Spinal cord (tissue), 10 donors: Measurements from ENCODE around the gene NOC2L. TPM values are rescaled to one million over a fixed set of nuclear protein-coding genes. Genes with fewer than 3 reads are reported as not detected.

ENCODE experiments used
- DNase-seq, 6 donors: peaks; one replicate each; pipeline versions ENCODE4 v3.0.0 to v3.0.0-alpha.2; 2013 to 2015; ENCODE audit warnings: low spot score in 6 of 6, low read depth in 4 of 6
- H3K27ac ChIP-seq: one replicate; pipeline ENCODE4 v1.5.1; 2013; ENCODE audit warnings: low read depth, low read length, control low read depth
- H3K27me3 ChIP-seq: one replicate; pipeline ENCODE4 v1.6.1; 2013; ENCODE audit warnings: low read length; ENCODE audit not compliant: control insufficient read depth, insufficient read depth
- H3K36me3 ChIP-seq: one replicate; pipeline ENCODE4 v1.6.1; 2013; ENCODE audit warnings: low read length; ENCODE audit not compliant: control insufficient read depth, insufficient read depth
- H3K4me1 ChIP-seq: one replicate; pipeline ENCODE4 v1.6.1; 2013; ENCODE audit warnings: low read length; ENCODE audit not compliant: control insufficient read depth, insufficient read depth
- H3K4me3 ChIP-seq: one replicate; pipeline ENCODE4 v1.5.1; 2013; ENCODE audit warnings: low read depth, low read length, control low read depth
- H3K9me3 ChIP-seq: one replicate; pipeline ENCODE4 v1.6.1; 2013; ENCODE audit warnings: low read length; ENCODE audit not compliant: control insufficient read depth, insufficient read depth
- WGBS: methylation state at CpG from one replicate; pipeline ENCODE4 v1.1.5; 2013; ENCODE audit warnings: missing lambda C conversion rate; ENCODE audit not compliant: insufficient coverage; 5-methylcytosine and 5-hydroxymethylcytosine counted together
- polyA plus RNA-seq, 2 donors: library from polyadenylated mRNA; unstranded; fragments of 120-200 nt; gene quantifications; one replicate each; pipeline ENCODE4 v1.2.1, GENCODE V29; 2013; ENCODE audit not compliant: insufficient read length in 2 of 2
- total RNA-seq, 2 donors: library from RNA; depleted of rRNA in 1 of 2; stranded (reverse); fragments of 120-200 nt in 1 of 2; fragments of >200 nt in 1 of 2; gene quantifications; one replicate each; pipeline versions ENCODE4 v1.2.3 to v1.2.4, GENCODE V29; 2013 to 2014
- donor health status: healthy.

The NOC2L gene
- total and polyA plus RNA-seq, 4 donors = 33.1 to 68.5 (median 55.9) TPM

DNA sequence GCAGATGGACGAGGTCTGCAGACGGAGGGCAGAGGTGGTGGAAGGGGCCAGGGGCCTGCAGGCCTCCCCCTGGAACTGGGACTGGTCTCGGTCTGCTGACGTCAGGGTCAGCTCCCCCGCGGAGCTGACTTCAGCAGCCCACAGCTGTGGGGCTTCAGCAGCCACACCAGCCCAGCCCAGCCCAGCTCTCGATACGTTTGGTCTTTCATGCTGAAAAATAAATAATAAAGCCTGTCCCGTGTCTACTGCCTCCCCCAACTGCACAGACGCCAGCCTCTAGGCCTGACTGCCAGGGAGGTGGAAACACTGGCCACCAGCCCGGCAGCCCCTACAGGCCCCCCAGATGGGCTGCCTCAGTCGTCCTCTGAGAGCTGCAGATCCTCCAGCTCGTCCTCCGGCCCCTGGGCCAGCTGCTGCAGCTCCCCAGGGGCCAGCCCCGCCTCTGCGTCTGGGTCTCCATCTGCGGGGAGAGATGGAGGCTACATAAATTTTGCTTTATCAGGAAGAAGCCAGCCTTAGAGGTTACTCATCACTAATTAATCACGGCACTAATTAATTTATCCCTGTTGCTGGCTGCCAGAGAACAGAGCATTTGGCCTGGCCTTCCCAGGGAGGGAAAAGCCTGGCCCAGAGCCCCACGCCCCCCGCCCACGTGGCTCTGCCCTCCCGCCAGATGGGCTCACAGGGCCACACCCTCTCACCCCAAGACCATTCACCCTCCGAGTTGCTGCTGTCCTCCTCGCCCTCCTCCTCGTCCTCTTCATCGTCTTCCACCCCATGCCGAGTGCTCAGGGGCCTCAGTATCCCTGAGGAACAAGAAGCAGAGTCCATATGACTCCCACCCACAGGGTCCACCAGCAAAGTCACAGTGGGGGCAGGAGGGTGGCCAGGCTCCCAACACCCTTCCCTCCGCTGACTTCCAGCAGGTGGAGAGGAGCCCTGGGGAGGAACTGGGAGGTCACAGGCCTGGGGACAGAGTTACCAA is 14.4 kb downstream of the NOC2L start:
- DNase-seq = peak in 1 of 6 donors; percentile 54
- 44% methylated on average over 25 of the region's 28 CpGs for WGBS
- Histone ChIP-seq H3K4me1 (peaks cover 49% of the 10 kb centered on the region), H3K9me3 (no peaks in the 10 kb centered on the region), H3K27ac (peak overlapping the region; percentile 40), H3K4me3 (no peak overlapping the region), H3K27me3 (peaks cover 29% of the 10 kb centered on the region), H3K36me3 (peaks cover 70% of the 10 kb centered on the region)

- H3K4me1 ChIP-seq = peaks cover 58% of the 10 kb centered on the region
- no peak for DNase-seq
- no peaks in the 10 kb centered on the region for H3K9me3 ChIP-seq
- H3K27me3 ChIP-seq = peaks cover 37% of the 10 kb centered on the region
- 78% methylated on average over 22 of the region's 27 CpGs for WGBS
- H3K36me3 ChIP-seq = peaks cover 66% of the 10 kb centered on the region
- H3K4me3 ChIP-seq = no peak overlapping the region
- H3K27ac ChIP-seq = peak overlapping the region; percentile 40
Observed at GRCh38 chr1:943545-944340, 15.3 kb downstream of the NOC2L start.

DNA sequence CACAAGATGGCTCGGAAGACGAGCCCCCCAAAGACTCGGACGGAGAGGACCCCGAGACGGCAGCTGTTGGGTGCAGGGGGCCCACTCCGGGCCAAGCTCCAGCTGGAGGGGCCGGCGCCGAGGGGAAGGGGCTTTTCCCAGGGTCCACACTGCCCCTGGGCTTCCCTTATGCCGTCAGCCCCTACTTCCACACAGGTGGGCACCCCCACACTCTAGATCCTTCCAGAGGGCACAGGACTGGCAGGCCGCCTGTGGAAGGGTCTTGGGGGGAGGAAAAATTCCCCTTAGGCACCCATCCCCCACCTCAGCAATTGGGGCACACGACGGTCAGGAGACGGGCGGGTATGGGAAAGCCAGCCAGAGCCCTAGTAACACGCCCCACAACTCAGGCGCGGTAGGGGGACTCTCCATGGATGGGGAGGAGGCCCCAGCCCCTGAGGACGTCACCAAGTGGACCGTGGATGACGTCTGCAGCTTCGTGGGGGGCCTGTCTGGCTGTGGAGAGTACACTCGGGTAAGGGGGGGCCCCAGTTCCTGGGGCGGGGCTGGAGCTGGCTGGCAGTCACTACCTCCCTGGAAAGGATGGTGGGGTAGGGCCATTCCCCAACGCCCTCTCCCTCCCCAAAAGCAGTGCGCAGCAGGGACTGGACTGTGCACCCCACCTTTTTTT is 16.1 kb downstream of the NOC2L start:
- 6% methylated on average over 15 of the region's 27 CpGs for WGBS
- H3K27ac ChIP-seq = no peak overlapping the region
- H3K9me3 ChIP-seq = no peaks in the 10 kb centered on the region
- H3K27me3 ChIP-seq = peaks cover 41% of the 10 kb centered on the region
- no peak overlapping the region for H3K4me3 ChIP-seq
- H3K4me1 ChIP-seq = peaks cover 62% of the 10 kb centered on the region
- no peak for DNase-seq
- peaks cover 63% of the 10 kb centered on the region for H3K36me3 ChIP-seq

GRCh38 chr1:942411-942821 is 16.6 kb downstream of the NOC2L start:
- peaks cover 41% of the 10 kb centered on the region for H3K27me3 ChIP-seq
- H3K4me3 ChIP-seq = no peak overlapping the region

DNA sequence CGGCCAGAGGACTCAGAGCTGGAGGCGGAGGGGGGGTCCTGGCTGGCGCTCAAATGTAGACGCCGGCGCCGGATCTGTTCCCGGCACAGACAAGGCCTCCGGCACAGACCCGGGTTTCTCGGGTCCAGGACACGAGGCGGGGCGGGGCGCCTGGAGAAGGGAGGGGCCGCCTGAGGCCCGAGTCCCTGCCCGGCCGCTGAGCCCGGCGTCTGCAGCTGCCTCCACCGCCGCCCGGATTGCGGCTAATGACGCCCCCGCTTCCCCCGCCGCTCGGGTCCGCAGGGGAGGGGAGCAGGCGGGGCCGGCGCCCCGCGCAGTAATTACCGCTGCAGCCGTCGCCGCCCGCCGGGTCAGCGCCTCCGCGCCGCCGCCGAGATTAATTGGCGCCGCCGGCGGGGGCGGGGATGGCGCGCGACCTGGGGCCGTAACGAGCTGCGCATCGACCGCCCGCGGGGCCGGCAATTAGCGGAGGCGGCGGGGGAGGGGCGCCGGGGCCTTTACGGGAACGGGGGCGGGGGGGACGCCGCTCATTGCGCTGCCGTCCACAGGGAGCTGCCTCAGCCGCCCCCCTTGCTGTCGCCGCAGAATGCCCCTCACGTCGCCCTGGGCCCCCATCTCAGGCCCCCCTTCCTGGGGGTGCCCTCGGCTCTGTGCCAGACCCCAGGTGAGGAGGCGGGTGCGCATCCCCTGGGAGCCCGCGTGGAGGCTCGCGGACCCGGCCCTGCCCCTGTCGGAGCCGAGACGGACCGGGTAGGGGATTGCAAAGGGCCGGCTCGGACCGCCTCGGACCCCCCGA is 17.3 kb downstream of the NOC2L start:
- Histone ChIP-seq H3K27me3 (peaks cover 44% of the 10 kb centered on the region), H3K27ac (peak overlapping the region; percentile 29), H3K4me1 (peaks cover 62% of the 10 kb centered on the region), H3K4me3 (no peak overlapping the region), H3K36me3 (peaks cover 50% of the 10 kb centered on the region), H3K9me3 (no peaks in the 10 kb centered on the region)
- DNase-seq = peak in 2 of 6 donors; percentile 72 to 83
- under 1% methylated on average over 98 of the region's 98 CpGs for WGBS

More at GRCh38 chr1:942411-942821, 16.6 kb downstream of the NOC2L start:
- Histone ChIP-seq H3K36me3 (peaks cover 57% of the 10 kb centered on the region), H3K9me3 (no peaks in the 10 kb centered on the region), H3K27ac (no peak overlapping the region), H3K4me1 (peaks cover 62% of the 10 kb centered on the region)
- under 1% methylated on average over 48 of the region's 48 CpGs for WGBS
- no peak for DNase-seq

DNA sequence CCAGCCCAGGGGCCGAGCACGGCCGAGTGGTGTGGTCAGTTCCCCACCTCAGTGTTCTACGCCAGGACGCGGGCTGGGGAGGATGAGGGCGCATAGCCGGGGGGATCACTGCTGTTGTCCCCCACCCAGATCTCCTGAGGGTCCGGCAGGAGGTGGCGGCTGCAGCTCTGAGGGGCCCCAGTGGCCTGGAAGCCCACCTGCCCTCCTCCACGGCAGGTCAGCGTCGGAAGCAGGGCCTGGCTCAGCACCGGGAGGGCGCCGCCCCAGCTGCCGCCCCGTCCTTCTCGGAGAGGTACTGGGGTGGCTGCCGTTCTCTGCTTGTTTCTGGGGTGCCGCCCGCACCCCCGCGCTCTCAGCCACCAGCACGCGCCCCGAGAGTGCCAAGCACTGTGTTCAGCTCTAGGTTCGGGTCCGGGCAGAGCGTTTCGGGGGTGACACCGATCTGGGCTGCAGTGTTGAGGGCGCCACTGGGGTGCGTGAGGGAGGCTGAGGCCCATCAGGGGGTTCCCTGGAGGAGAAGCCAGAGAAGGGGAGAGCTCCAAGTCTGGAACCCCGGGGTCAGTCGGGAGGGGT is 18.0 kb downstream of the NOC2L start:
- no peak for DNase-seq
- Histone ChIP-seq H3K9me3 (no peaks in the 10 kb centered on the region), H3K4me3 (no peak overlapping the region), H3K4me1 (peaks cover 67% of the 10 kb centered on the region), H3K27me3 (peaks cover 51% of the 10 kb centered on the region), H3K36me3 (peaks cover 50% of the 10 kb centered on the region), H3K27ac (peak overlapping the region; percentile 29)
- WGBS = 8% methylated on average over 36 of the region's 36 CpGs

- Histone ChIP-seq H3K36me3 (peaks cover 49% of the 10 kb centered on the region), H3K27ac (peak overlapping the region; percentile 29), H3K27me3 (peaks cover 58% of the 10 kb centered on the region), H3K4me1 (peaks cover 75% of the 10 kb centered on the region), H3K4me3 (peak overlapping the region; percentile 9), H3K9me3 (no peaks in the 10 kb centered on the region)
- under 1% methylated on average over 84 of the region's 86 CpGs for WGBS
- DNase-seq = peak in 2 of 6 donors; percentile 83 to 85
Observed at GRCh38 chr1:940107-941014, 18.7 kb downstream of the NOC2L start.

- Histone ChIP-seq H3K27ac (peak overlapping the region; percentile 25), H3K9me3 (no peaks in the 10 kb centered on the region), H3K36me3 (peaks cover 43% of the 10 kb centered on the region), H3K4me1 (peaks cover 74% of the 10 kb centered on the region), H3K4me3 (peak overlapping the region; percentile 9), H3K27me3 (peaks cover 65% of the 10 kb centered on the region)
- WGBS = 12% methylated on average over 16 of the region's 21 CpGs
- no peak for DNase-seq
Observed at GRCh38 chr1:939511-940106, 19.4 kb downstream of the NOC2L start.
